ENCODE results near the gene SVEP1. TPM values are rescaled to one million over a fixed set of nuclear protein-coding genes. Genes with fewer than 3 reads are reported as not detected.

SVEP1 gene
- total RNA-seq, 2 donors from 2014 or later: 12.7 to 20.0 TPM

GRCh38 chr9:110578575-110579033 is 937 bp downstream of the SVEP1 start:
- Histone ChIP-seq H3K27me3 (peaks cover 0 to 3% of the 10 kb centered on the region in 2 donors), H3K4me1 (no peaks in the 10 kb centered on the region), H3K9me3 (no peaks in the 10 kb centered on the region), H3K36me3 (no peaks in the 10 kb centered on the region), H3K27ac (peak overlapping the region; percentile 73 to 81), H3K4me3 (peak overlapping the region; percentile 51 to 60)
- TF ChIP-seq, protein P1, sequence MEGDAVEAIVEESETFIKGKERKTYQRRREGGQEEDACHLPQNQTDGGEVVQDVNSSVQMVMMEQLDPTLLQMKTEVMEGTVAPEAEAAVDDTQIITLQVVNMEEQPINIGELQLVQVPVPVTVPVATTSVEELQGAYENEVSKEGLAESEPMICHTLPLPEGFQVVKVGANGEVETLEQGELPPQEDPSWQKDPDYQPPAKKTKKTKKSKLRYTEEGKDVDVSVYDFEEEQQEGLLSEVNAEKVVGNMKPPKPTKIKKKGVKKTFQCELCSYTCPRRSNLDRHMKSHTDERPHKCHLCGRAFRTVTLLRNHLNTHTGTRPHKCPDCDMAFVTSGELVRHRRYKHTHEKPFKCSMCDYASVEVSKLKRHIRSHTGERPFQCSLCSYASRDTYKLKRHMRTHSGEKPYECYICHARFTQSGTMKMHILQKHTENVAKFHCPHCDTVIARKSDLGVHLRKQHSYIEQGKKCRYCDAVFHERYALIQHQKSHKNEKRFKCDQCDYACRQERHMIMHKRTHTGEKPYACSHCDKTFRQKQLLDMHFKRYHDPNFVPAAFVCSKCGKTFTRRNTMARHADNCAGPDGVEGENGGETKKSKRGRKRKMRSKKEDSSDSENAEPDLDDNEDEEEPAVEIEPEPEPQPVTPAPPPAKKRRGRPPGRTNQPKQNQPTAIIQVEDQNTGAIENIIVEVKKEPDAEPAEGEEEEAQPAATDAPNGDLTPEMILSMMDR (IDR thresholded peaks at IDR 0.05): no peak
- DNase-seq (ENCODE audit: low spot score): no peak

- no peak overlapping the region for H3K4me3 ChIP-seq
- H3K9me3 ChIP-seq: no peaks in the 10 kb centered on the region
- no peak for DNase-seq (ENCODE audit: low spot score)
- no peak overlapping the region for H3K27ac ChIP-seq
- H3K27me3 ChIP-seq: peaks cover 0 to 3% of the 10 kb centered on the region in 2 donors
- no peaks in the 10 kb centered on the region for H3K4me1 ChIP-seq
- TF ChIP-seq, protein P1 (IDR thresholded peaks at IDR 0.05): no peak
- no peaks in the 10 kb centered on the region for H3K36me3 ChIP-seq
Measured at GRCh38 chr9:110575945-110576344, 3.6 kb downstream of the SVEP1 start.

GRCh38 chr9:110575169-110575568 is 4.4 kb downstream of the SVEP1 start:
- peak overlapping the region in 1 of 2 donors; percentile 6 for H3K27ac ChIP-seq
- DNase-seq (ENCODE audit: low spot score): peak; percentile 63
- H3K4me3 ChIP-seq: no peak overlapping the region

GRCh38 chr9:110573305-110573704 is 6.2 kb downstream of the SVEP1 start:
- H3K27ac ChIP-seq: no peak overlapping the region
- H3K4me3 ChIP-seq: no peak overlapping the region
- no peaks in the 10 kb centered on the region for H3K9me3 ChIP-seq
- no peaks in the 10 kb centered on the region for H3K27me3 ChIP-seq
- H3K36me3 ChIP-seq: no peaks in the 10 kb centered on the region
- no peaks in the 10 kb centered on the region for H3K4me1 ChIP-seq
- no peak for DNase-seq (ENCODE audit: low spot score)
- TF ChIP-seq, protein P1 (IDR thresholded peaks at IDR 0.05): no peak

More at GRCh38 chr9:110575169-110575568, 4.4 kb downstream of the SVEP1 start:
- TF ChIP-seq, protein P1 (IDR thresholded peaks at IDR 0.05): no peak
- Histone ChIP-seq H3K4me1 (no peaks in the 10 kb centered on the region), H3K27me3 (peaks cover 0 to 3% of the 10 kb centered on the region in 2 donors), H3K9me3 (no peaks in the 10 kb centered on the region), H3K36me3 (no peaks in the 10 kb centered on the region)

DNA sequence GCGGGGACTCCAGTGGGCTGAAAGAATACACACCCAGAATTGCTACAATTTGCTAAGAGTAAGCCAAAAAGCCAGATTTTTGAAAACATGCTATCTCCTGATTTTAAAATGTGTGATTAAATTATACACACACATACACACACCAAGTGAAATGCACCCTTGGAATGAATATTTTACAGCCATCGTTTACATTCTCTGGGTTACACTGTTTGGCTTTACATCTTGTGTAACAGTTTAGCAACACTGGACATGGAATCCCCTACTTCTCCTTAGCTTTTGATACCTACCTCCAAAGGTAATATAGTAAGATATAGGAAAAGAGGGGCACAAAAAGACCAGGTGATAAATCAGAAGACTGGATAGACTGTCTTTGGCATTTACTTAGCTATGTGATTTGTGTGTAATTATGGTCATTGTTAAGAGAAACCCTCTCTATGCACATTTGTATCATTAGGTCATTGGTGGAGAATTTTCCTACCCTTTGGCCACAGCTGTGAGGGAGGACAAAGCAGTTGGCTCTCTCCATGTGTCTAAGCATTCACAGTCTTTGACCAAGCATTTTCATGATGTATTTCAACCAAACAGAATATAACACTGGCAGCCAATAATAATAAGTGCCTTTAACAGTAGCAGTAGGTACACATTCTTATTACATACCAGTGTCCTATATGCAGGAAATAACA is 7.6 kb downstream of the SVEP1 start:
- TF ChIP-seq, protein P1 (IDR thresholded peaks at IDR 0.05): no peak
- Histone ChIP-seq H3K4me1 (no peaks in the 10 kb centered on the region), H3K36me3 (no peaks in the 10 kb centered on the region), H3K4me3 (no peak overlapping the region), H3K27ac (no peak overlapping the region), H3K9me3 (no peaks in the 10 kb centered on the region), H3K27me3 (no peaks in the 10 kb centered on the region)
- no peak for DNase-seq (ENCODE audit: low spot score)

- no peaks in the 10 kb centered on the region for H3K4me1 ChIP-seq
- H3K9me3 ChIP-seq: no peaks in the 10 kb centered on the region
- H3K27ac ChIP-seq: no peak overlapping the region
- H3K27me3 ChIP-seq: no peaks in the 10 kb centered on the region
- H3K36me3 ChIP-seq: no peaks in the 10 kb centered on the region
- no peak for DNase-seq (ENCODE audit: low spot score)
- H3K4me3 ChIP-seq: no peak overlapping the region
- TF ChIP-seq, protein P1 (IDR thresholded peaks at IDR 0.05): no peak
Measured at GRCh38 chr9:110566156-110566555, 13.4 kb downstream of the SVEP1 start.

Data from right atrium auricular region (tissue), 2 donors.